Lower leg skin (tissue), 3 donors: Measurements from ENCODE around the gene MAN1C1.

Experiments used
- POLR2A ChIP-seq, 2 donors: fragments of 450-650 bp; IDR thresholded peaks; one replicate each; pipeline ENCODE4 v1.6.1; 2016 to 2017; ENCODE audit warnings: antibody characterized with exemption in 2 of 2, mild to moderate bottlenecking in 1 of 2, moderate library complexity in 1 of 2
- TF ChIP-seq, protein P1 (sequence below), 3 donors: fragments of 450-650 bp; IDR thresholded peaks; one replicate each; pipeline ENCODE4 v1.5.1; 2016; ENCODE audit warnings: antibody characterized with exemption in 3 of 3, mild to moderate bottlenecking in 3 of 3, moderate library complexity in 2 of 3

DNA sequence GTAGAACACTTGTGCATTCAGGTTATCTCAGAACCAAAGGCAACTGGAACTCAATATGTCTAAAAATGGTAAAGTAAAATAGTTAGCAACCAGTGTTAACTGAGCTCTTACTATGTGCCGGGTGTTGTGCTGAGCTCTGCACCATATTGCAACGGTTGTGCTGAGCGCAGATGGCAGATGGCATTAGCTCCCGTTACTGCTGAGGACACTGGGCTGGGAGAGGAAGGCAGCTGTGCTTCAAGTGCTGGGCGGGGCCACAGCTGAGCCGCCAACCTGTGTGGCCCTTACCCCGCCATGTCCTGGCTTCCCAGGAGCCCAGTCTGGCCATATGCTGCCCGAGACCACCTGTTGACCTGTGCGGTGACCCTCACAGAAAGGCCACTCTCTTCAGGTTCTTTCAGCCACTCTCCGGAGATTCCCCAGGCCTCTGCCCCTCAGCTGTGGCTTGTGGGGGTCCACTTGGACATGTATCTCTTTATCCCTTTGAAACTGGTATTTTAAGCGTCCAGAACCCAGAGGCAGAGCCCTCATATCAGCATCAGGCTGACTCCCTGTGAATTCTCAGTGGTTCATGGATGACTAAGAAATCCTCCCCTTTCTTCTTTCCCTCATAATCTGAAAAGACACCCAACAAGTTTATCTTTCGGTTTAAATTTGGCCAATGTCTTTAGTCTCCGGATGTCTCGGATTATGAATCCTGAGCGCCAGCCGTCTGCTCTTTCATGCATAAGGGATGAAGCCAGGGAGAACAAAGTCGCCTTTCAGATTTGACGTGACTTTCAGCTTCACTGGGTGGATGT lies 46.8 kb upstream of the MAN1C1 start:
- TF ChIP-seq, protein P1, sequence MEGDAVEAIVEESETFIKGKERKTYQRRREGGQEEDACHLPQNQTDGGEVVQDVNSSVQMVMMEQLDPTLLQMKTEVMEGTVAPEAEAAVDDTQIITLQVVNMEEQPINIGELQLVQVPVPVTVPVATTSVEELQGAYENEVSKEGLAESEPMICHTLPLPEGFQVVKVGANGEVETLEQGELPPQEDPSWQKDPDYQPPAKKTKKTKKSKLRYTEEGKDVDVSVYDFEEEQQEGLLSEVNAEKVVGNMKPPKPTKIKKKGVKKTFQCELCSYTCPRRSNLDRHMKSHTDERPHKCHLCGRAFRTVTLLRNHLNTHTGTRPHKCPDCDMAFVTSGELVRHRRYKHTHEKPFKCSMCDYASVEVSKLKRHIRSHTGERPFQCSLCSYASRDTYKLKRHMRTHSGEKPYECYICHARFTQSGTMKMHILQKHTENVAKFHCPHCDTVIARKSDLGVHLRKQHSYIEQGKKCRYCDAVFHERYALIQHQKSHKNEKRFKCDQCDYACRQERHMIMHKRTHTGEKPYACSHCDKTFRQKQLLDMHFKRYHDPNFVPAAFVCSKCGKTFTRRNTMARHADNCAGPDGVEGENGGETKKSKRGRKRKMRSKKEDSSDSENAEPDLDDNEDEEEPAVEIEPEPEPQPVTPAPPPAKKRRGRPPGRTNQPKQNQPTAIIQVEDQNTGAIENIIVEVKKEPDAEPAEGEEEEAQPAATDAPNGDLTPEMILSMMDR (IDR thresholded peaks at IDR 0.05), result no peak
- no peak for TF ChIP-seq POLR2A (IDR thresholded peaks at IDR 0.05)
